Calu3 (cell line): Measurements from ENCODE around the gene NEU4. TPM values are rescaled to one million over a fixed set of nuclear protein-coding genes. Genes with fewer than 3 reads are reported as not detected.
A peak's percentile ranks its signal among the peaks of the same experiment; 100 is the strongest.

Experiments used
- BruUV-seq: library from RNA; stranded (reverse); fragments of 400-500 nt; replicated peaks from 2 replicates; lab custom pipeline; 2021; lab: Mats Ljungman, UMichigan
- CTCF ChIA-PET: fragments of 300-600 bp; sonication (Branson Sonifier 250); formaldehyde crosslinking; loops from one replicate; lab custom pipeline; 2022; ENCODE audit warnings: antibody characterized with exemption; lab: Charles Lee
- DNase-seq: peaks from one replicate; pipeline ENCODE4 v3.0.0; 2022
- H3K27ac Mint-ChIP-seq: one replicate; pipeline ENCODE4 v1.8.0; 2022; ENCODE audit warnings: mixed read lengths; ENCODE audit not compliant: unreplicated experiment
- H3K27me3 Mint-ChIP-seq: one replicate; pipeline ENCODE4 v1.8.0; 2022; ENCODE audit warnings: mixed read lengths; ENCODE audit not compliant: unreplicated experiment
- H3K36me3 Mint-ChIP-seq: one replicate; pipeline ENCODE4 v1.8.0; 2022; ENCODE audit warnings: mild to moderate bottlenecking, moderate library complexity, mixed read lengths; ENCODE audit not compliant: insufficient read depth, unreplicated experiment
- H3K4me1 Mint-ChIP-seq: one replicate; pipeline ENCODE4 v1.8.0; 2022; ENCODE audit warnings: mild to moderate bottlenecking, low read depth, mixed read lengths; ENCODE audit not compliant: unreplicated experiment
- H3K4me3 Mint-ChIP-seq: one replicate; pipeline ENCODE4 v1.8.0; 2022; ENCODE audit warnings: mild to moderate bottlenecking, low read depth, moderate library complexity, mixed read lengths; ENCODE audit not compliant: unreplicated experiment
- H3K9me3 Mint-ChIP-seq: one replicate; pipeline ENCODE4 v1.8.0; 2022; ENCODE audit warnings: low read depth, mixed read lengths; ENCODE audit not compliant: unreplicated experiment
- CTCF ChIP-seq: fragments of 200-600 bp; IDR thresholded peaks from one replicate; pipeline ENCODE4 v1.8.0; 2022; ENCODE audit warnings: antibody characterized with exemption; ENCODE audit not compliant: unreplicated experiment
- intact Hi-C: fragments of 100-400 bp; cut with micrococcal nuclease; formaldehyde crosslinking; loops from one replicate; pipeline ENCODE4 v1.10.0; 2022; ENCODE audit not compliant: unreplicated experiment
- total RNA-seq: library from RNA; stranded (reverse); gene quantifications from 2 replicates; pipeline ENCODE4 v1.2.3, GENCODE V29; 2022

Gene NEU4
- total RNA-seq, 1 experiment from 2014 or later = 0.14 TPM

GRCh38 chr2:241857572-241858121 lies 48.7 kb downstream of the NEU4 start:
- Mint-ChIP-seq H3K9me3 (peaks cover 2% of the 10 kb centered on the region), H3K36me3 (no peaks in the 10 kb centered on the region), H3K4me3 (no peak overlapping the region), H3K27me3 (peaks cover 56% of the 10 kb centered on the region), H3K4me1 (no peaks in the 10 kb centered on the region), H3K27ac (no peak overlapping the region)
- intact Hi-C loops = no loop called here
- TF ChIP-seq CTCF = no peak
- no peak for DNase-seq
- no TSS peak for BruUV-seq
- CTCF ChIA-PET = no interaction called here

- CTCF ChIA-PET = no interaction called here
- TF ChIP-seq CTCF = no peak
- Mint-ChIP-seq H3K9me3 (peaks cover 2% of the 10 kb centered on the region), H3K36me3 (no peaks in the 10 kb centered on the region), H3K4me3 (no peak within 1 kb of the TSS), H3K27me3 (peaks cover 56% of the 10 kb centered on the region), H3K4me1 (no peaks in the 10 kb centered on the region), H3K27ac (no peak within 1 kb of the TSS)
- intact Hi-C loops = no loop called here
- BruUV-seq = no TSS peak
- peak; percentile 31 for DNase-seq
These were observed 49.4 kb downstream of the NEU4 start, which contains the start of gene PDCD1 for GRCh38 chr2:241858206-241859016. Gene PDCD1, minus strand, starts transcription at chr2:241858894. Its CDS starts 56 bp downstream, at chr2:241858838.

- intact Hi-C loops = no loop called here
These were observed 50.0 kb downstream of the NEU4 start for GRCh38 chr2:241859017-241859435.

More at GRCh38 chr2:241859017-241859435, 50.0 kb downstream of the NEU4 start:
- CTCF ChIA-PET = no interaction called here
- TF ChIP-seq CTCF = peak; percentile 23
- Mint-ChIP-seq H3K36me3 (no peaks in the 10 kb centered on the region), H3K4me3 (no peak overlapping the region), H3K9me3 (peaks cover 3% of the 10 kb centered on the region), H3K27ac (no peak overlapping the region), H3K27me3 (peaks cover 62% of the 10 kb centered on the region), H3K4me1 (no peaks in the 10 kb centered on the region)
- no peak for DNase-seq
- BruUV-seq = no TSS peak
